Peyer's patch (tissue), 4 donors: ENCODE results near the gene TEX50.

ENCODE experiments used
- CTCF ChIP-seq, 6 experiments: fragments of 450-650 bp in 4 of 6; fragments of 200-600 bp in 2 of 6; sonication (generic) in 1 of 6; IDR thresholded peaks; one replicate each; pipeline ENCODE4 v1.5.1; 2017 to 2019; ENCODE audit warnings: antibody characterized with exemption in 6 of 6, mild to moderate bottlenecking in 3 of 6, moderate library complexity in 1 of 6
- POLR2A ChIP-seq, 2 donors: fragments of 450-650 bp; IDR thresholded peaks; one replicate each; pipeline ENCODE4 v1.5.1; 2017; ENCODE audit warnings: antibody characterized with exemption in 2 of 2, mild to moderate bottlenecking in 2 of 2, moderate library complexity in 2 of 2

DNA sequence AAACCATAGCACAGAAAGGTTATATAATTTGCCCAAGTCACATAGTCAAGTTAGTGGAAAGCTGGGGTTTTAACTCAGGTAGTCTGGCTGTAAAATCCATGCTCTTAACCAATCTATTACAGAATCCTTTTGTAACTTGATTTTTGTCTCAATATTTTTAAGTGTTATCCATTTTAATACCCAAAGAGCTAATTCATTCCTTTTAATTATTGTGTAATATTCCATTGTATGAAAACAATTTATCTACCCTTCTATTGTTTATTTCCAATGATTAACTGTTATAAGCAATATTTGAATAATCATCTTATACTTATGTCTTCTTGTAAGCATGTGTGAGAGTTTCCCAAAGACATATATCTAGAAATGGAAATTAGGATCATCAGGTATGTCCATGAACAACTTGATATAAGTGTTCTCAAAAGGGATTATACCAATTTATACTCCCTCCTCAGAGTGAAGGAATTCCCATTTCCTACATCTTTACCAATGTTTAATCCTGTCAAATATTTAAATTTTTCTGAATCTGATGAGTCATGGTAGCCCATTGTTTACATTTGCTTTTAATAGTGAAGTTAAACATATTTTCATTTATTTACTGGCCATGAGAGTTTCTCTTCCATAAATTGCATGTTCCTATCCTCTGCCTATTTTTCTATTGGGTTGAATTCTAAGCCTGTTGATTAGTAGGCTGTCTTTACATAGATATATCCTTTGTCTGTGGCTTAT, 13.9 kb downstream of the TEX50 start:
- no peak for TF ChIP-seq CTCF (IDR thresholded peaks at IDR 0.05)
- TF ChIP-seq POLR2A (IDR thresholded peaks at IDR 0.05): no peak
